Measurements from ENCODE around the gene IL2RA.

The IL2RA gene

DNA sequence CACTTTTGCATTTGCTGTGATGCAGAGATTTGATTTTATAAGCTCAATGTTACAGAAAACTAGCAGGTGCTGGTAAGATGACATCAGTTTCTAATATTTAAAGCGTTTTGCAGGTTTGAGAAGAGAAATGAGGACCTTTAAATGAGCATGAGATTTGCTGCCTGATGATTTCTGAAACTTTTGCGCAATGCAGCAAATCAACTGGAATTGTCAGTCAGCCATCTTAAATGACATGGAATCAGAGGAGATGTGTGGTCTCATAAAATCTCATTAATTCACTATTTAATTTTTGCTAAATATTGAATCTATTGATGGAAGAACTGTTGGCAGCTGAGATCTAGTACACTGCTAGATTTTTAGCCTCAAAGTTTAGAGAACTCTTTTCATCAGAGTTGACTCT, 30.6 kb upstream of the IL2RA start:
- Histone ChIP-seq H3K9me2 (ENCODE audit: low read depth, low read length) (no peaks in the 10 kb centered on the region), H2AFZ (ENCODE audit: low read length) (no peak overlapping the region), H3K4me3 (ENCODE audit: low read depth, low read length, poor library complexity, severe bottlenecking) (no peak overlapping the region), H3K4me1 (ENCODE audit: insufficient read depth, low read length, severe bottlenecking) (peaks cover 71% of the 10 kb centered on the region), H3K27ac (ENCODE audit: low read depth, low read length, poor library complexity, severe bottlenecking) (peak overlapping the region; percentile 10), H4K20me1 (ENCODE audit: insufficient read depth, low read length) (no peaks in the 10 kb centered on the region), H3F3A (ENCODE audit: insufficient read depth, low read length) (no peaks in the 10 kb centered on the region), H3K9ac (ENCODE audit: low read length) (no peak overlapping the region), H3K4me2 (ENCODE audit: low read length) (peak overlapping the region; percentile 34; the same call in 1 of the 2 replicates), H3K79me2 (ENCODE audit: insufficient read depth, low read length) (peaks cover 84% of the 10 kb centered on the region), H3K36me3 (ENCODE audit: insufficient read depth, low read length) (peaks cover 26% of the 10 kb centered on the region), H3K27me3 (ENCODE audit: insufficient read depth, low read length) (no peaks in the 10 kb centered on the region), H3K9me3 (ENCODE audit: low read length) (no peaks in the 10 kb centered on the region)
- no peak for TF ChIP-seq EZH2 (IDR thresholded peaks at IDR 0.05; ENCODE audit: borderline replicate concordance, low read length)
- TF ChIP-seq, protein P1, sequence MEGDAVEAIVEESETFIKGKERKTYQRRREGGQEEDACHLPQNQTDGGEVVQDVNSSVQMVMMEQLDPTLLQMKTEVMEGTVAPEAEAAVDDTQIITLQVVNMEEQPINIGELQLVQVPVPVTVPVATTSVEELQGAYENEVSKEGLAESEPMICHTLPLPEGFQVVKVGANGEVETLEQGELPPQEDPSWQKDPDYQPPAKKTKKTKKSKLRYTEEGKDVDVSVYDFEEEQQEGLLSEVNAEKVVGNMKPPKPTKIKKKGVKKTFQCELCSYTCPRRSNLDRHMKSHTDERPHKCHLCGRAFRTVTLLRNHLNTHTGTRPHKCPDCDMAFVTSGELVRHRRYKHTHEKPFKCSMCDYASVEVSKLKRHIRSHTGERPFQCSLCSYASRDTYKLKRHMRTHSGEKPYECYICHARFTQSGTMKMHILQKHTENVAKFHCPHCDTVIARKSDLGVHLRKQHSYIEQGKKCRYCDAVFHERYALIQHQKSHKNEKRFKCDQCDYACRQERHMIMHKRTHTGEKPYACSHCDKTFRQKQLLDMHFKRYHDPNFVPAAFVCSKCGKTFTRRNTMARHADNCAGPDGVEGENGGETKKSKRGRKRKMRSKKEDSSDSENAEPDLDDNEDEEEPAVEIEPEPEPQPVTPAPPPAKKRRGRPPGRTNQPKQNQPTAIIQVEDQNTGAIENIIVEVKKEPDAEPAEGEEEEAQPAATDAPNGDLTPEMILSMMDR (IDR thresholded peaks at IDR 0.05; ENCODE audit: low read length), result no peak

DNA sequence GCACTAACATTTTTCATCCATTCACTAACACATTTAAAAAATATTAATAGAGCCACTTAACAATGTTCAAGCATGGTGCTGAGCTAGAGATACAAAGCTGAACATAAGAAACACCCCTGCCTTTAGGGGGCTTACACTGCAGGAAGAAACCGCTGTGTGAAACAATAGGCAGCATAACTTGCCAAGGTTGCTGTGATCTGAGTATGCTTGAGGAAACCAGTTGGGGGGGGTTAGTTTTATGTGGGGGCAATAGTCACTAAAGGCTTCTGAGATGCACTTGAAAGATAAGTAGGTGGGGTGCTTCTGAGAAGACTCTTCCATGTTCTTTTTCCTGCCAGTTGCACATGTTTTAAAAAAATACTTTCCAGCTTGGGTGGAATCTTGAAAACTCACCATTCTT, 29.5 kb upstream of the IL2RA start:
- Histone ChIP-seq H2AFZ (ENCODE audit: low read length) (no peak overlapping the region), H3K9me3 (ENCODE audit: low read length) (no peaks in the 10 kb centered on the region), H3K79me2 (ENCODE audit: insufficient read depth, low read length) (peaks cover 76% of the 10 kb centered on the region), H3K27me3 (ENCODE audit: insufficient read depth, low read length) (no peaks in the 10 kb centered on the region), H3K9ac (ENCODE audit: low read length) (peak overlapping the region; percentile 34; the same call in 1 of the 2 replicates), H3K4me2 (ENCODE audit: low read length) (peak overlapping the region; percentile 65), H3F3A (ENCODE audit: insufficient read depth, low read length) (no peaks in the 10 kb centered on the region), H3K27ac (ENCODE audit: low read depth, low read length, poor library complexity, severe bottlenecking) (peak overlapping the region; percentile 10), H3K36me3 (ENCODE audit: insufficient read depth, low read length) (peaks cover 15% of the 10 kb centered on the region; the same call in 1 of the 2 replicates), H3K4me3 (ENCODE audit: low read depth, low read length, poor library complexity, severe bottlenecking) (peak overlapping the region; percentile 48), H3K9me2 (ENCODE audit: low read depth, low read length) (no peaks in the 10 kb centered on the region), H3K4me1 (ENCODE audit: insufficient read depth, low read length, severe bottlenecking) (peaks cover 82% of the 10 kb centered on the region), H4K20me1 (ENCODE audit: insufficient read depth, low read length) (no peaks in the 10 kb centered on the region)
- TF ChIP-seq, protein P1 (IDR thresholded peaks at IDR 0.05; ENCODE audit: low read length), result no peak
- no peak for TF ChIP-seq EZH2 (IDR thresholded peaks at IDR 0.05; ENCODE audit: borderline replicate concordance, low read length)

DNA sequence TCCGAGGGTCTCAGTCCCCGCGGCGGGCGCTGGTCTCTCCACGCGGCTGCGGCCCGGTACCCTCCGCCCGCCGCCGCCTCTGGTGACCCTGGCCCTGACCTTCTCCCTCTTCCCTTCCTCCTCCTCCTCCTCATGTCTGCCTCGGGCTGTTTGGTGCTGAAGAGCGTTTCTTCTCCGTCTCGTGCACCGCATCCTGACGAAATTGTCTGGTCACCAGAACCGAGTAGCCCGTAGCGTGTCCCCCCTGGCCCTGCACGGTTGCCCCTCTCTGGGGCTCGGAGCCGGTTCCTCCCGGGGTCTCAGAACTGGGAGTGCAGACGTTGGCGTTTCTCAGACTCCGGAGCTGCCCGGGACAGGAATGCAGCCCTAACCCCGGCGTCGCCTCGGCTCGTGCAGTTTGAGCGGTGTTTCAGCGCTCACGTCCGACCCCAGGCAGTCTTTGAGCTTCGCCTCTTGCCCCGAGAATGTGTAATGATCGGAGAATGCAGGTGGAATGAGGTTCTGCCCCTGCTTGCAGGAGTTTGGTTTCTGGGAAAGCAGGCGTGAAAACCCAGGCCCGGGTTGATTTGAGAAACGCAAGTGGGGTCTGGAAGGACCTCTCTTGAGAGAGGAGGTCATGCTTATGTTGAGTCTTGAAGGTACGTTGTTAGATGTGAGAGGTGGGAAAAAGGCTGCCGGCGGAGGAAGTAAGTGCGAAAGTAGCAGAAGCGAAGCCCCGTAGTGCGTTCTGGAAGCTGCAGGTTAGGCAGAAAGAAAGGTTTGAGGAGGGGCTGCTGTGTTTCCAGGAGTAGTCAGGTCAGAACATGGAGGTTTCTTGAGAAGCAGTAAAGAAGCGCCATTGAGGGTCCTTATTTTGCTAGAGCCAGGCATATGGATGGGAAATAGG, 27.4 kb upstream of the IL2RA start:
- H3K9ac ChIP-seq (ENCODE audit: low read length), result peak overlapping the region; percentile 84
- TF ChIP-seq EZH2 (IDR thresholded peaks at IDR 0.05; ENCODE audit: borderline replicate concordance, low read length), result no peak
- TF ChIP-seq, protein P1 (IDR thresholded peaks at IDR 0.05; ENCODE audit: low read length), result no peak
- no peaks in the 10 kb centered on the region for H3K27me3 ChIP-seq (ENCODE audit: insufficient read depth, low read length)
- H3K27ac ChIP-seq (ENCODE audit: low read depth, low read length, poor library complexity, severe bottlenecking), result peak overlapping the region; percentile 59
- peaks cover 76% of the 10 kb centered on the region for H3K4me1 ChIP-seq (ENCODE audit: insufficient read depth, low read length, severe bottlenecking)
- H4K20me1 ChIP-seq (ENCODE audit: insufficient read depth, low read length), result no peaks in the 10 kb centered on the region
- peaks cover 55% of the 10 kb centered on the region for H3K79me2 ChIP-seq (ENCODE audit: insufficient read depth, low read length)
- no peak overlapping the region for H2AFZ ChIP-seq (ENCODE audit: low read length)
- peaks cover 14% of the 10 kb centered on the region; the same call in 1 of the 2 replicates for H3K36me3 ChIP-seq (ENCODE audit: insufficient read depth, low read length)
- no peaks in the 10 kb centered on the region for H3K9me3 ChIP-seq (ENCODE audit: low read length)
- H3K9me2 ChIP-seq (ENCODE audit: low read depth, low read length), result no peaks in the 10 kb centered on the region
- peak overlapping the region; percentile 78 for H3K4me3 ChIP-seq (ENCODE audit: low read depth, low read length, poor library complexity, severe bottlenecking)
- H3K4me2 ChIP-seq (ENCODE audit: low read length), result peak overlapping the region; percentile 83
- no peaks in the 10 kb centered on the region for H3F3A ChIP-seq (ENCODE audit: insufficient read depth, low read length)
